Liver (tissue), 9 donors: ENCODE measurements around the gene PLA2G4A. TPM values are rescaled to one million over a fixed set of nuclear protein-coding genes. Genes with fewer than 3 reads are reported as not detected.

ENCODE experiments used
- DNase-seq: peaks from one replicate; pipeline ENCODE4 v3.0.0-alpha.2; 2017; ENCODE audit warnings: low spot score
- H3K27ac ChIP-seq, 2 donors: one replicate each; pipeline ENCODE4 v1.7.0; 2013; ENCODE audit warnings: inconsistent platforms in 2 of 2, low read length in 2 of 2, control low read depth in 1 of 2, low read depth in 1 of 2, mild to moderate bottlenecking in 1 of 2
- H3K27me3 ChIP-seq, 4 donors: one replicate each; pipeline versions ENCODE4 v1.6.1 to v1.7.0; 2013; ENCODE audit warnings: low read length in 3 of 4, inconsistent platforms in 1 of 4, mild to moderate bottlenecking in 1 of 4, moderate library complexity in 1 of 4; ENCODE audit not compliant: control insufficient read depth in 4 of 4, insufficient read depth in 4 of 4
- H3K36me3 ChIP-seq, 4 donors: one replicate each; pipeline versions ENCODE4 v1.6.1 to v1.7.0; 2013; ENCODE audit warnings: low read length in 3 of 4, mild to moderate bottlenecking in 3 of 4, low read depth in 1 of 4, moderate library complexity in 1 of 4; ENCODE audit not compliant: control insufficient read depth in 4 of 4, insufficient read depth in 3 of 4
- H3K4me1 ChIP-seq, 4 donors: one replicate each; pipeline versions ENCODE4 v1.6.1 to v1.7.0; 2013; ENCODE audit warnings: low read length in 3 of 4, mild to moderate bottlenecking in 3 of 4, moderate library complexity in 1 of 4; ENCODE audit not compliant: control insufficient read depth in 4 of 4, insufficient read depth in 4 of 4
- H3K4me3 ChIP-seq, 3 donors: one replicate each; pipeline versions ENCODE4 v1.6.1 to v1.7.0; 2013; ENCODE audit warnings: low read length in 3 of 3, control low read depth in 1 of 3, low read depth in 1 of 3, mild to moderate bottlenecking in 1 of 3
- H3K9ac ChIP-seq, 2 donors: one replicate each; pipeline ENCODE4 v1.7.0; 2013; ENCODE audit warnings: low read length in 2 of 2, mild to moderate bottlenecking in 2 of 2, moderate library complexity in 2 of 2, control low read depth in 1 of 2, low read depth in 1 of 2
- H3K9me3 ChIP-seq, 4 donors: one replicate each; pipeline versions ENCODE4 v1.6.1 to v1.7.0; 2013; ENCODE audit warnings: low read length in 3 of 4; ENCODE audit not compliant: control insufficient read depth in 4 of 4
- ATF3 ChIP-seq: IDR thresholded peaks from 2 replicates; pipeline ENCODE4 v1.6.1; 2016; ENCODE audit warnings: antibody characterized with exemption
- EGR1 ChIP-seq, 2 donors: IDR thresholded peaks; 2 replicates each; pipeline ENCODE4 v1.6.1; 2016 to 2018; ENCODE audit warnings: antibody characterized with exemption in 2 of 2, low read depth in 2 of 2
- FOXA1 ChIP-seq: IDR thresholded peaks from 2 replicates; pipeline ENCODE4 v1.6.1; 2016; ENCODE audit warnings: antibody characterized with exemption
- FOXA2 ChIP-seq: IDR thresholded peaks from 2 replicates; pipeline ENCODE4 v1.6.1; 2016; ENCODE audit warnings: antibody characterized with exemption
- GABPA ChIP-seq, 2 donors: IDR thresholded peaks in 1 of 2; conservative IDR thresholded peaks in 1 of 2; 2 replicates each; pipeline ENCODE4 v1.6.1; 2016; ENCODE audit warnings: antibody characterized with exemption in 2 of 2, mild to moderate bottlenecking in 1 of 2, moderate library complexity in 1 of 2
- HNF4A ChIP-seq, 2 donors: conservative IDR thresholded peaks; 2 replicates each; pipeline ENCODE4 v1.6.1; 2016; ENCODE audit warnings: antibody characterized with exemption in 2 of 2, mild to moderate bottlenecking in 2 of 2
- HNF4G ChIP-seq: IDR thresholded peaks from 2 replicates; pipeline ENCODE4 v1.6.1; 2016; ENCODE audit warnings: antibody characterized with exemption
- JUND ChIP-seq, 2 donors: IDR thresholded peaks; 2 replicates each; pipeline ENCODE4 v1.6.1; 2016; ENCODE audit warnings: antibody characterized with exemption in 2 of 2
- RAD21 ChIP-seq, 2 donors: IDR thresholded peaks; 2 replicates each; pipeline ENCODE4 v1.6.1; 2016; ENCODE audit warnings: antibody characterized with exemption in 2 of 2, mild to moderate bottlenecking in 2 of 2
- SP1 ChIP-seq: IDR thresholded peaks from 2 replicates; pipeline ENCODE4 v1.6.1; 2018; ENCODE audit warnings: antibody characterized with exemption, mild to moderate bottlenecking
- YY1 ChIP-seq: IDR thresholded peaks from 2 replicates; pipeline ENCODE4 v1.6.1; 2016; ENCODE audit warnings: antibody characterized with exemption, mild to moderate bottlenecking
- WGBS: extraction: QIAGEN DNeasy Blood & Tissue Kit; methylation state at CpG from one replicate; pipeline ENCODE4 v1.1.7; 2013; 5-methylcytosine and 5-hydroxymethylcytosine counted together
- polyA plus RNA-seq, 2 donors: library from polyadenylated mRNA; stranded (reverse) in 1 of 2; unstranded in 1 of 2; fragments of 200-250 nt in 1 of 2; fragments of >200 nt in 1 of 2; fragmentation: Nextera tagmentation in 1 of 2; extraction: Ambion mirVana in 1 of 2; gene quantifications; one replicate each; pipeline versions ENCODE4 v1.2.1 to v1.2.3, GENCODE V29; 2013 to 2015
- total RNA-seq, 2 donors: library from RNA; depleted of rRNA; stranded (reverse); fragments of >200 nt; gene quantifications; one replicate each; pipeline ENCODE4 v1.2.3, GENCODE V29; 2014
- TF ChIP-seq, protein P1 (sequence below): IDR thresholded peaks from 2 replicates; pipeline ENCODE4 v1.6.1; 2016; ENCODE audit warnings: antibody characterized with exemption
- TF ChIP-seq, protein P2 (sequence below): IDR thresholded peaks from 2 replicates; pipeline ENCODE4 v1.6.1; 2016; ENCODE audit warnings: antibody characterized with exemption, mild to moderate bottlenecking
- TF ChIP-seq, protein P3 (sequence below): IDR thresholded peaks from 2 replicates; pipeline ENCODE4 v1.6.1; 2016; ENCODE audit warnings: antibody characterized with exemption
- donor health status: healthy.
- donor health status: healthy.
- donor health status: healthy.
- donor health status: healthy.
- donor health status: healthy.

Gene PLA2G4A
- total and polyA plus RNA-seq, 4 donors, result 0.39 to 2.5 (median 1.1) TPM

DNA sequence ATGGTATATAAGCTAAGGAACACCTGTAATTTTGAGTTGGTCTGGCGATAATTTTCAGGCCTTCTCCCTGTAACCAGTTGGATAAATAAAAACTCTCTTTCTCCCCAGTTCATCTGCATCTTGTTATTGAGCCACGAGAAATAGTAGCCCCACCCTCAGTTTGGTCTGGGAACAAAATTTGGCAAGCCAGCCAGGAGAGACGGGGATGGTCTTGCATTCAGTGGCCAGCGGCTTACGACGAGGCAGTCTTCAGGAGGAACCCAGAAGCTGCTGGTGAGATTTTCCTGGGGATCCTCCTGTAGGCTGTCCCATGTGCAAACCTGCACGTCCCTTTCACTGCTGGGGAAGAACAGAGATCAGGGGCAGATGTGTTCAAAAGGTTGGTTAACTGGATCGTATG, 174.6 kb downstream of the PLA2G4A start (continued):
- TF ChIP-seq SP1 (no peak), YY1 (no peak), FOXA1 (no peak)
- TF ChIP-seq, protein P1, sequence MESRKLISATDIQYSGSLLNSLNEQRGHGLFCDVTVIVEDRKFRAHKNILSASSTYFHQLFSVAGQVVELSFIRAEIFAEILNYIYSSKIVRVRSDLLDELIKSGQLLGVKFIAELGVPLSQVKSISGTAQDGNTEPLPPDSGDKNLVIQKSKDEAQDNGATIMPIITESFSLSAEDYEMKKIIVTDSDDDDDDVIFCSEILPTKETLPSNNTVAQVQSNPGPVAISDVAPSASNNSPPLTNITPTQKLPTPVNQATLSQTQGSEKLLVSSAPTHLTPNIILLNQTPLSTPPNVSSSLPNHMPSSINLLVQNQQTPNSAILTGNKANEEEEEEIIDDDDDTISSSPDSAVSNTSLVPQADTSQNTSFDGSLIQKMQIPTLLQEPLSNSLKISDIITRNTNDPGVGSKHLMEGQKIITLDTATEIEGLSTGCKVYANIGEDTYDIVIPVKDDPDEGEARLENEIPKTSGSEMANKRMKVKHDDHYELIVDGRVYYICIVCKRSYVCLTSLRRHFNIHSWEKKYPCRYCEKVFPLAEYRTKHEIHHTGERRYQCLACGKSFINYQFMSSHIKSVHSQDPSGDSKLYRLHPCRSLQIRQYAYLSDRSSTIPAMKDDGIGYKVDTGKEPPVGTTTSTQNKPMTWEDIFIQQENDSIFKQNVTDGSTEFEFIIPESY, result no peak

GRCh38 chr1:187006896-187007295, 178.1 kb downstream of the PLA2G4A start:
- no peaks in the 10 kb centered on the region for H3K27me3 ChIP-seq
- H3K9me3 ChIP-seq, result no peaks in the 10 kb centered on the region
- WGBS, result 65% methylated on average over 2 of the region's 2 CpGs
- no peak overlapping the region for H3K9ac ChIP-seq
- no peak overlapping the region for H3K4me3 ChIP-seq
- no peaks in the 10 kb centered on the region for H3K36me3 ChIP-seq
- H3K4me1 ChIP-seq, result no peaks in the 10 kb centered on the region
- TF ChIP-seq FOXA2 (no peak), JUND (IDR thresholded peaks at IDR 0.05) (no peak), HNF4A (conservative IDR thresholded peaks at IDR 0.05) (no peak), EGR1 (IDR thresholded peaks at IDR 0.05; ENCODE audit: low read depth in 2 of 2) (no peak), HNF4G (no peak), GABPA (IDR thresholded peaks at IDR 0.05 in 1 of 2, conservative IDR thresholded peaks at IDR 0.05 in 1 of 2) (no peak), FOXA1 (no peak), YY1 (no peak), SP1 (no peak)
- TF ChIP-seq, protein P2, sequence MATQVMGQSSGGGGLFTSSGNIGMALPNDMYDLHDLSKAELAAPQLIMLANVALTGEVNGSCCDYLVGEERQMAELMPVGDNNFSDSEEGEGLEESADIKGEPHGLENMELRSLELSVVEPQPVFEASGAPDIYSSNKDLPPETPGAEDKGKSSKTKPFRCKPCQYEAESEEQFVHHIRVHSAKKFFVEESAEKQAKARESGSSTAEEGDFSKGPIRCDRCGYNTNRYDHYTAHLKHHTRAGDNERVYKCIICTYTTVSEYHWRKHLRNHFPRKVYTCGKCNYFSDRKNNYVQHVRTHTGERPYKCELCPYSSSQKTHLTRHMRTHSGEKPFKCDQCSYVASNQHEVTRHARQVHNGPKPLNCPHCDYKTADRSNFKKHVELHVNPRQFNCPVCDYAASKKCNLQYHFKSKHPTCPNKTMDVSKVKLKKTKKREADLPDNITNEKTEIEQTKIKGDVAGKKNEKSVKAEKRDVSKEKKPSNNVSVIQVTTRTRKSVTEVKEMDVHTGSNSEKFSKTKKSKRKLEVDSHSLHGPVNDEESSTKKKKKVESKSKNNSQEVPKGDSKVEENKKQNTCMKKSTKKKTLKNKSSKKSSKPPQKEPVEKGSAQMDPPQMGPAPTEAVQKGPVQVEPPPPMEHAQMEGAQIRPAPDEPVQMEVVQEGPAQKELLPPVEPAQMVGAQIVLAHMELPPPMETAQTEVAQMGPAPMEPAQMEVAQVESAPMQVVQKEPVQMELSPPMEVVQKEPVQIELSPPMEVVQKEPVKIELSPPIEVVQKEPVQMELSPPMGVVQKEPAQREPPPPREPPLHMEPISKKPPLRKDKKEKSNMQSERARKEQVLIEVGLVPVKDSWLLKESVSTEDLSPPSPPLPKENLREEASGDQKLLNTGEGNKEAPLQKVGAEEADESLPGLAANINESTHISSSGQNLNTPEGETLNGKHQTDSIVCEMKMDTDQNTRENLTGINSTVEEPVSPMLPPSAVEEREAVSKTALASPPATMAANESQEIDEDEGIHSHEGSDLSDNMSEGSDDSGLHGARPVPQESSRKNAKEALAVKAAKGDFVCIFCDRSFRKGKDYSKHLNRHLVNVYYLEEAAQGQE, result no peak
- TF ChIP-seq, protein P1, result no peak
- no peak for DNase-seq
- no peak overlapping the region for H3K27ac ChIP-seq

DNA sequence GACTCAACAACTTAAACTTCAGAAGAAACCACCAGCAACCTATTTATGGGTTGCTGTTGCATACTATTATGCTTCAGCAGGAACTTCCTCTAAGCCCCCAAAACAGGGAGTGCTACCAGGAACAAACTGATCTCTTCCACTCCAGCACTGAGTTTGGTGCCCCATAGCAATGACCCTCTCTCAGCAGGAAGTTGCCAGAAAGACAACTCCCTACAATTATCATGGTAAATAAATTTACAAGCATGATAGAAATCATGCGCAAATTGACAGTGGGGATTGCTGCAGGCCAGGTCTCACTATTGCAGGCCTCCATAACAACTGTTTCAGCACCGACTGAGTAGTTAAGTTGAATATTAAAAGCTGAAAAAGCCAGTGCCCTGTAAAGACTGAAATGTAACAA, 180.6 kb downstream of the PLA2G4A start:
- WGBS, result 73% methylated on average over 2 of the region's 2 CpGs
- DNase-seq, result no peak
- no peaks in the 10 kb centered on the region for H3K4me1 ChIP-seq
- H3K27me3 ChIP-seq, result no peaks in the 10 kb centered on the region
- H3K9ac ChIP-seq, result no peak overlapping the region
- H3K36me3 ChIP-seq, result no peaks in the 10 kb centered on the region
- H3K9me3 ChIP-seq, result no peaks in the 10 kb centered on the region
- TF ChIP-seq YY1, result no peak
- TF ChIP-seq, protein P3, sequence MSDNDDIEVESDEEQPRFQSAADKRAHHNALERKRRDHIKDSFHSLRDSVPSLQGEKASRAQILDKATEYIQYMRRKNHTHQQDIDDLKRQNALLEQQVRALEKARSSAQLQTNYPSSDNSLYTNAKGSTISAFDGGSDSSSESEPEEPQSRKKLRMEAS, result no peak
- no peak for TF ChIP-seq ATF3
- no peak for TF ChIP-seq RAD21 (IDR thresholded peaks at IDR 0.05)
- TF ChIP-seq EGR1 (IDR thresholded peaks at IDR 0.05; ENCODE audit: low read depth in 2 of 2), result no peak
- TF ChIP-seq SP1, result no peak
- no peak for TF ChIP-seq HNF4G
- no peak for TF ChIP-seq FOXA2
- H3K27ac ChIP-seq, result no peak overlapping the region
- H3K4me3 ChIP-seq, result no peak overlapping the region
